IPS-NIHi11 (cell line): ENCODE data around the gene GRK1.

Experiments
- DNase-seq: peaks from one replicate; pipeline ENCODE4 v3.0.0; 2012; ENCODE audit warnings: mixed read lengths, low spot score

GRK1 gene

GRCh38 chr13:113758651-113759524, 91.9 kb downstream of the GRK1 start, which contains the start of gene TMEM255B:
Gene TMEM255B (plus strand): TSS chr13:113759226. CDS start chr13:113759270, 44 bp downstream.
- peak; percentile 99 for DNase-seq

- DNase-seq, result peak; percentile 52
Observed at GRCh38 chr13:113759525-113760137, 92.6 kb downstream of the GRK1 start.

- no peak for DNase-seq
Observed at GRCh38 chr13:113761136-113761535, 94.1 kb downstream of the GRK1 start.

DNA sequence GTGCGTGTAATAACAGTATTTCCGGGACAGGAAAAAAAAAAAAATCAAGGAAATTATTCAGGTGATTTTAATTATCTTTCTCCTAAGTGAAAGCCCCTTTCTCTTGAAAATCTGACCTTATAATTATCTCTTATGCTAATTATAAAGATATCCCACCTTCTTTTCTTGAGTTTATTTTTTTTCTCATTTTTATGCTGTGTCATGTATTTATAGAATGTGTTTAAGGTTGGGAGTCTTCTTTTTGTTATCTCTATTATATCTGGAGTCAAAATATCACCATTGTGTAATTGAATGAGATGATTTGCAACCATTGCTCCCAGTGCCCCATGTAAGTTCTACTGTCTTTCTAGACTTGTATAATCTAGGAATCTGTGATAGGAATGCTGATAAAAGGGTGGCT, 95.1 kb downstream of the GRK1 start:
- no peak for DNase-seq

- DNase-seq, result no peak
Observed at GRCh38 chr13:113762538-113762937, 95.5 kb downstream of the GRK1 start.

GRCh38 chr13:113763254-113763653, 96.2 kb downstream of the GRK1 start:
- DNase-seq, result no peak

DNA sequence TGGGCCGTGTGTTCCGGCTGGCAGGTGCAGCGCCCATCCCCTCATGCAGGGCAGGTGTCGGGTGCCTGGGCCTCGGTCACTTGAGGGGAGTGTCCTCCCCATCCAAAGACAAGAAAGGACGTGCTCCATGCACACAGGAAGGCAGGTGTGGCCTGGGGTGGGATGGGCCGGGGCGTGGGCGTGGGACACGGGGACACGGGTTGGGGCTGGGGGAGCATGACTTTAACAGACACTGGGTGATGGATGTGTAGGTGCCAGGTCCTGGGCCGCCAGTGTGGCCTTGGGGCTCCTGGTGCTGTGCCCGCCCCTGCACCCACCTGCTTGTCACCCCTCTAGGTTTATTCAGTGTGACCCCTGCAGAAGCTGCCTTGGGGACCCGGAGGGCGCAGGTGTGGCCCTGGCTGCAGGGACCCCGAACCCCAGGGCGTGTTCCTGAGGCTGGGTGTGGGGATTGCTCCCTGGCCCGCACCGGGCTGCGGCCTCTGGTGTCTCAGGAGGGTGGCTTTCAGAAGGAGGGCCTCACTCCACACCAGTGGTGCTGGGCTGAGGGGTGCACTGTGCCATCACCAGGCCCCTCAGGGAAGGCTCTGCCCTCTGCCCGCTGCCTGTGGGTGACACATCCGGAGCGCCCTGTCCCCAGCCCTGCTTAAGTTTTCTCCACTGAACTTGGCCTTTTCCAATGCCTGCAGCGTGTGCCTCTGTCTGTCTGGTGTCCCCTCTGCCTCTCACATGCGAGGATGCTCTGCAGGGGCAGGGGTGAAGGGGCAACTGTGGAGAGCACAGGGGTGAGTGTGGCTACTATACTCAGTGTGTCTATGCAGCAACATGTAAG, 97.2 kb downstream of the GRK1 start:
- DNase-seq, result no peak

DNA sequence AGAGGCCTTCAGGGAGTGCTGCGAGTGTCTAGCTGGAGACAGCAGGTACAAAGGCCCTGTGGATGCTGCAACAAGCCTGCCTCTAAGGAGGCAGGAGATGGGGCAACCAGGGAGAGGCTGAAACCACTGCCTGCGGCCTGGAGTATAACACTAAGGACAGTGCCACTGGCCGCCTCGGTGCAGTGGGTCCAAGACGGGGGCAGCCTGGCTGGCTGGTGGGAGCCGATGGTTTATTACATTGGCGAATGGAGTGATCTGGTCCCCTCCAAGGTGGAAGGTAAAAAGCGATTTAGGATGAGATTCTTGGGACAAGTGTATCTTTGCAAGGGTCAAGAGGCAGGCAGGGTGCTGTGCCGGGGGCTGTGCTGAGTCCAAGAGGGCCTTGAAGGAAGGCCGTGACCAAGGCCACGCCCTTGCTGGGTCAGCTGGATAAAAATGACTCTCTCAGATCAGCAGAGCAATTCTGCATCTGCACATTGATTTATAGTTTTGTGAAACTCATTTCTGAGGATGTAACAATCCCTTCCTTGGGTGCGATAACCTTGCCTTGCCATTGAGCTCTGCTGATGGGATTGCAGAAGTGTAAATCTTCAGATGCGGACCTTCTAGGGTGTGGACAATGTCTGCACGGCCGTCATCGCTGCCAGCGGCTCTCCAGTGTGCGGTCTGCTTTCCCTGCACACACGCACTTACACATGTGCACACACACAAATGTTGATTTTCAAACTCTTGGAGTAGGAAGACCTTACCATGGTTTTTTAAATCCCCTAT, 98.0 kb downstream of the GRK1 start:
- no peak for DNase-seq

DNA sequence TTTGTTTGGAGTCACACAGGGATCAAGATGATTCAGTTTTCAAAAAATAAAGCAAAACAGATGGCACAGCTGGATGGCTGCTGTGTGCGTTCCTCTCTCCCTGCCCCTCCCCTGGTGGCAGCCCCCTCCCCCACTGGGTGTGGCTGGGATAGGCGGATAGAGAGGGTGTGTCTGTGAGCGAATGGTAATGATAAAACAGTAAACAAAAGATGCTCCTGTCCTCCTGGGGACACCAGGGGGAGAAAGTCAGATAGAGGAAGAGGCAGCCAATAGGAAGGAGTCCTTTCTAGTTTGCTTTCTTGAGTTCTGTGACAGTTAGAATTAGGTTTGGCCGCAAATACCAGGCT, 98.5 kb downstream of the GRK1 start:
- DNase-seq, result peak; percentile 50

DNA sequence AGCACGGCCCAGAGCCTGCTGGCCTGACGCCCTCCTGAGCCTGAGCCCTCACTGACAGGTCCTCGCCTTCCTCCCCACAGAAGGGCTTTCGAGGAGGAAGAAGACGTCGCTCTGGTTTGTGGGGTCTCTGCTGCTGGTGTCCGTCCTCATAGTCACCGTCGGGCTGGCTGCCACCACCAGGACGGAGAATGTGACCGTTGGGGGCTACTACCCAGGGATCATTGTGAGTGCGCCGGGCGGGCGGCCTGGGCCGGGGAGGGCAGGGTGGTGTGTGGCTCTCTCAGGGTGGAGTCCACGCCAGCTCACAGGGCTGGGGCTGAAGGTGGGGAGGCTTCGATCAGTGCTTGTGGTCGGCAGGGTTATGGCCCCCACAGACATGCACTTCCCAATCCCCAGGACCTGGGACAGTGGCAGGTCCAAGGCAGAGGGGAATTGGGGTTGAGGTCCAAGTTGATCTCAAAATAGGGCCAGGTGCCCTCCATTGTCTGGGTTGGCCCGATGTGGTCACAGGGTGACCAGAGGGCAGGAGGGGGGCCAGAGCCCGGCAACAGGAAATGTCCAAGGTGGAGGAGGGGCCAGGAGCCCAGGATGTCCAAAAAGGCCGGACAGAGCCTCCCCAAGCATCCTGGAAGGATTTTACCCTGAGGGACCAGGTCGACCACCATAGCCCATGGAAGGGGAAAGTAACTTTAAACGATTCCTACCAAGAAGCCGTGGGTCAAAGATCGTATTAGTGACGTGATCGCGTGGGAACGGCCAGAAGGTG, 99.2 kb downstream of the GRK1 start:
- no peak for DNase-seq

DNA sequence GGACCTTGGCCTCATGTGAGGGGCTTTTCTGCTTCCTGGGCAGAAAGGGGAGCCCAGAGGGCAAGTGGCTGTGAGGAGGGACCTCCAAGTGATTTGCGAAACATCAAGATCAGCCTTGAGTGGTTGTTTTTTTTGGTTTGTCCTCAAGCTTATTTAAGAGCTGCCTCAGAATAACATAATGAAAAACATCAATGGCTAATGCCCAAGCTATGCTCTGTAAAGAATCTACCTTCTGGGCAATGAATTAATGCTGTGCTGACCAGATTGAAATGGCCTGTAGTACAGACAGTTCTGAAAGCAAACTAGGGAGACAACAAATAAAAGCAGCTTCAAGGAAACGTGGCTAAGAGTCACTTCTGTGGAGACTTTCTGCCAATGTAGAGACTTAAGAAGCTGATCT, 100.3 kb downstream of the GRK1 start:
- DNase-seq, result no peak

DNA sequence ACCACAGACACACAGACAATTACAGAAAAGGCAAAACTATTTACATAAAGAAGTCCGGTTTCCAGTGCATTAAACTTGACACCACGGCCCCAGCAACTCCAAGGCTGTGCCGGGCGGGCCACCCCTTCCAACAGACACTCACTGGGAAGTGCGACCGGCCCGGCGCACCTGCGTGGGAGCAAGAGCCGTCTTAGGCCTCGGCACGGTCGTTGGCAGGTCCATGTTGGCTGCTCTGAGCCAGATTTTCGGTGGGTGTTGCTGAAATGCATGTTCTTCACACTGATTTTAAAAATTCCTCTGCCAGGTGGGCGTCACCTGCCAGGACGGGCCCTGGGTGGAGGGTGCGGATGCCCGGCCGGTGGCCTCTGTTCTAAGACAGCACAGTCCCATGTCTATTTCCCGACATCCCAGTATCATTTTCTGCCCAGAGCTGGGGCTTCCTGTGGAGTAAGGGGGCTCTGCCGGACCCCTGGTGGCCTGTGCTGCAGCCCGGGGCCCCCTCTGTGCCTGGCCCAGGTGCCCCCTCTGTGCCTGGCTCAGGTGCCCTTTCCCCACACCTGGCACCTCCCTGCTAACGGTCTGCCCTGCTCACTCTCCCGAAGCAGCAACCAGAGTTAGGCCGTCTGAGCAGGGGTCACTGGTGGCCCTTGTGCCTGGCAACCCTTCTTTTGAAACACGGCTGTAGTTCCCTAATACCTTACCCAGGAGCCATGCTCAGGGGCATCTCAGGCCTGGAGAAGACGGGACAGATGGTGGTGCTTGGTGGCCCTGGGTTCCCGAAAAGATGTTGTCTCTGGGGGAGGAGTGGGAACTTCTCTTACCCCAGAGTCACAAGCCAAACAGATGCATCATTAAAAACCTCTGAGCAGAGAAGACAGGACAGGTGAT, 101.2 kb downstream of the GRK1 start:
- no peak for DNase-seq

DNA sequence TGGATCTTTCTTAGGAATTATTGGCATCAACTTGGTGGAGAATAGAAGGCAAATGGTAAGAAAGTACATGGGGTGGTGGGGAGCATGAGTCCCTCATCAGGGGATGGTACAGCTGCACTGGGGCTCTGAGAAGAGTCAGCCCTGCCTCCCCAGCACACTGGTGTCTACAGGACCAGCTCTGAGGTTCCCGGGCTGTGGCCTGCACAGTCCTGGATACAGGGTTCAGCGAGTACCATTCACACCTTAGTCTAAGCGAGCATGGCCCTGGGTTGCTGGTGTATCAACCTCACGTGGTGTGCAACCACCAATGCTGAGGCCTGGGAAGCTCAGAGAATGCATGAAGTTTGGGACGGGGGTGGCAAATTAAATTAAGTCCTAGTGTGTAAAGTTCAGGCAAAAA, 102.1 kb downstream of the GRK1 start:
- DNase-seq, result no peak

DNA sequence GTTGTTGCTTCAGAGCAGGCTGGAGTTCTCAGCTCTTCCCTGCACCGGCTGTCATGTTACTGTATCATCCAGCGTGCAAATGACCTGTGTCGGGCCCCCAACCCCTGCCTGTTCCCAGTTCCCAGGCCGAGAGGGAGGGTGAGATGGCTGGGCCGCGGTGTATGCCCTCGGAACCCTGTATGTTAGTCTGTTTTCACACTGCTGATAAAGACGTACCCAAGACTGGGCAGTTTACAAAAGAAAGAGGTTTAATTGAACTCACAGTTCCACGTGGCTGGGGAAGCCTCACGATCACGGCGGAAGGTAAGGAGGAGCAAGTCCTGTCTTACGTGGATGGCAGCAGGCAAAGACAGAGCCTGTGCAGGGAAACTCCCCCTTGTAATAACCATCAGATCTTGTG, 102.9 kb downstream of the GRK1 start:
- DNase-seq, result no peak

- no peak for DNase-seq
Observed at GRCh38 chr13:113770441-113770840, 103.4 kb downstream of the GRK1 start.

- no peak for DNase-seq
Observed at GRCh38 chr13:113770937-113771336, 103.9 kb downstream of the GRK1 start.

DNA sequence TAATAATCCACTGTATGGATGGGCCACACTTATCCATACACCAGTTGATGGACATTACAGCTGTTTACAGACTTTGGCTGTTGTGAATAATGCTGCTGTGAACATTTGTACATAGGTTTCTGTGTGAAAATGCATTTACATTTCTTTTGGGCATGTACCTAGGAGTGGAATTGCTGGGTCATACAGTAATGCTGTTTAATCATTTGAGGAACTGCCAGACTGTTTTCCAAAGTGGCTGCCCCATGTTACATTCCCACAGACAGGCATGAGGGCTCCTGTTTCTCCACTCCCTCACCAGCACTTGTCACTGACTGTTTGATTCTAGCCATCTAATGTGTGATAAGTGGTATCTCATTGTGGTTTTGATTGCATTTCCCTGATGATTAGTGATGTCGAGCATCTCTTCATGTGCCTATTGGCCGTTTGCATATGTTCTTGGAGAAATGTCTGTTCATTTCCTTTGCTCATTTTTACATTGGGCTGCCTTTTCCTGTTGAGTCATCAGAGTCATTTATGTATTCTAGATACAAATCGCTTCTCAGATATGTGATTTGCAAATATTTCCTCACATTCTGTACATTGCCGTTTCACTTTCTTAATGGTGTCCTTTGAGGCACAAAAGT, 104.8 kb downstream of the GRK1 start:
- DNase-seq, result no peak

GRCh38 chr13:113774177-113775107, 107.4 kb downstream of the GRK1 start:
- DNase-seq, result no peak
